Melanocyte of skin (primary cell): Measurements from ENCODE around the gene BCLAF3. TPM values are rescaled to one million over a fixed set of nuclear protein-coding genes. Genes with fewer than 3 reads are reported as not detected.

Experiments
- small RNA-seq, 2 donors: library from RNA; depleted of rRNA; stranded (forward); fragments of <200 nt; gene quantifications; one replicate each; pipeline ENCODE3, GENCODE V24; 2012
- total RNA-seq, 2 donors: library from RNA; depleted of rRNA; stranded (reverse); fragments of >200 nt; gene quantifications; 2 replicates each; pipeline ENCODE4 v1.2.3, GENCODE V29; 2012

BCLAF3 gene
- 1 to 10 TPM; 2.4 to 3.3 TPM for total RNA-seq

DNA sequence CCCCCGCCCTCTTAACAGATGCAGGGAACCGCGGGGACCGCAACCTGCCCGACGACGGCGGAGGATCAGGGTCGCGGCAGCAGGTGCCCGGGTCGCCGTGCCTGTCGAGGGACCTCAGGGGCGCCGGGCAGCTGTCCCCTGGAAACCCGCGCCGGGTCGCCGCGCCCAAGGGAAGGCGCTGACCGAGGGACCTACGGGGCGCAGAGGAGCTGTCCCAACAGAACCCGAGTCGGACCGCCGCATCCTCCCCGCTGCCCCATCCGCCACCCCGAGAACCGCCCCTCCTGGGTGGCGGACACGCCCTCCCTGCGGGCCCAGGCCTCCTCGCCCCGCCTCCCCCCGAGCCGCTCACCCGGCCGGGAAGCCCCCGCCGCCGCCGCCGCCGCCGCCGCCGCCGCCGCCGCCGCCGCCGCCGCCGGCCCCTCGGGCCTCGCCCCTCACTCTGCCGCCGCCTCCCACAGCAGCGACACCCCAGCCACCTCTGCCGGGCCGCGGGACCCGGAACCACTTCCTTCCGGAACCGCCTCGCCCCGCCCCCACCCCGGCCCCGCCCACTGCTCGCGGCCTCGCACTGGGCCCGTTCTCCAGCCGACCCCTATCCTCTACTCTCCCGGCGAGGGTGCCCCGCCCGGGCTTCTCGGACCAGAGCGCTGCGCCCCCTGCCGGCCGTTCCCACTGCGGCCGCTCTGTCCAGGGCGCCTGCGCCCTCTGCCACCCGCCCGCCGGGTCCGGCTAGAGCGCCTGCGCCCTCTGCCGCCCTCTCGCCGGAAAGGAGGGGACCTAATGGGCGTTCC, at the start of gene BCLAF3:
TSS of gene BCLAF3 (minus strand) at position 506 of the 794 bp plus-strand sequence. CDS start 20,797 bp downstream, outside the sequence.

Small RNA genes within 50 kb of the gene (small RNA-seq; reads per million reads assigned to genes)
- gene MIR23C (6.1 to 7.2 reads per million in 2 donors), gene RF00019 (0 reads per million in 2 donors)

Other genes with a start within 250 kb of the BCLAF3 start
- 10 to 100 TPM; 15.3 to 17.2 TPM for gene SH3KBP1, start 103.5 kb downstream of the BCLAF3 start, total RNA-seq
- 1 to 10 TPM; 1.7 TPM for gene MAP7D2, start 125.8 kb upstream of the BCLAF3 start, total RNA-seq
- gene EIF1AX, start 150.8 kb upstream of the BCLAF3 start, total RNA-seq, result 10 to 100 TPM; 22.4 to 32.3 TPM